Activated effector memory CD4-positive, alpha-beta T cell treated with Interleukin-2 at 50 U/mL for 16 hours (primary cell): Measurements from ENCODE around the gene BIRC2.

Source experiments
- DNase-seq: peaks from one replicate; pipeline ENCODE4 v3.0.0-alpha.2; 2020

The BIRC2 gene

DNA sequence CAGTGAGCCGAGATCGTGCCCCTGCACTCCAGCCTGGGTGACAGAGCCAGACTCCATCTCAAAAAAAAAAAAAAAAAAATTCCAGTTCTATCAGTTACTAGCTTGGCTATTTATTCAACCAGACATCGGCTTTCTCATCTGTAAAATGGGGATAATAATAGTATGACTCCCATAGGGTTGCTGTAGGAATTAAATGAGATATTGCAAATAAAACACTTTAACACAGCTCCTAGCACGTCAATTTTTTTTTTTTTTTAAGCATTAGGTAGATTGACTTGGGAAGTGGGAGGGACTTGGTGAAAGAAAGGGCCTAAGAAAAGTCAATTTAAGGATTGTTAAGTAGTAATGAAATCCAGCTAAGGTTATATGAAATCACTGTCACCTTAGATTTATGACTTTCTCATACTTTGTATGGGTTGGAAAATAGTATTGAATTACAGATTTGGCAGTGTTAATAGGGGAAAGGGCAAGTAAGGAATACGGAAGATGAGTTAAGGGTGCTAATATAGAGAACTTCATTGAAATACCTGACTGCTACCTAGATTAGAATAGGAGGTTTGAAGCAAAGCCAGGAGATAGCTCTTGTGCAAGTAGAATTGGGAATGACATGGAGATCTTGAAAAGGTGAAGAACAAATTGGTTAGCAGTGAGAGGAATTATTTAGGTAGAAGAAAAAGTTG, 28.8 kb downstream of the BIRC2 start:
- DNase-seq: no peak

DNA sequence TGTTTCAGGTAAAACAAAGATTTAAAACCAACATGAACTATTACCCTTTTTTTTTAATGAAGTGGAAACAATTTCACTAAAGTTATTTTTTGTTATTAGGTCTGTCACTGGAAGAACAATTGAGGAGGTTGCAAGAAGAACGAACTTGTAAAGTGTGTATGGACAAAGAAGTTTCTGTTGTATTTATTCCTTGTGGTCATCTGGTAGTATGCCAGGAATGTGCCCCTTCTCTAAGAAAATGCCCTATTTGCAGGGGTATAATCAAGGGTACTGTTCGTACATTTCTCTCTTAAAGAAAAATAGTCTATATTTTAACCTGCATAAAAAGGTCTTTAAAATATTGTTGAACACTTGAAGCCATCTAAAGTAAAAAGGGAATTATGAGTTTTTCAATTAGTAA, 30.9 kb downstream of the BIRC2 start:
- DNase-seq: no peak

DNA sequence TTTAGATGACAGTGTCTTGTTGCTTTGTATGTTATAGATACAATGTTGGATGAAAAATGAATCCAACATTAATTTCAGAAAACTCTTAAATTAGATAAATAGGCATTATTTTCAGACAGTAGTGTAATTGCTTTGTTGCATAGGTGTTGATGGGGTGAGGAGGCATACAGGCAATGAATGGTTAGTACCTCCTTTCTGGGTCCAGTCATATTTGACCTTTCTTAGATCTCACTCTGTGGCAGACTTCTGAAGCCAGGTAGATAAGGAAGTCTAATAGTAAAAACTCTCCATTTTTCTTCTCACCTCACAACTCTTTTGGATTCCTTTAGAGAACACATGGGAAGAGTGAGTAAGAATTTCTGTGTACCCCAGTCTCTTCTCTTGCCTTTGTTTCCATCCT, 31.8 kb downstream of the BIRC2 start:
- DNase-seq: no peak

DNA sequence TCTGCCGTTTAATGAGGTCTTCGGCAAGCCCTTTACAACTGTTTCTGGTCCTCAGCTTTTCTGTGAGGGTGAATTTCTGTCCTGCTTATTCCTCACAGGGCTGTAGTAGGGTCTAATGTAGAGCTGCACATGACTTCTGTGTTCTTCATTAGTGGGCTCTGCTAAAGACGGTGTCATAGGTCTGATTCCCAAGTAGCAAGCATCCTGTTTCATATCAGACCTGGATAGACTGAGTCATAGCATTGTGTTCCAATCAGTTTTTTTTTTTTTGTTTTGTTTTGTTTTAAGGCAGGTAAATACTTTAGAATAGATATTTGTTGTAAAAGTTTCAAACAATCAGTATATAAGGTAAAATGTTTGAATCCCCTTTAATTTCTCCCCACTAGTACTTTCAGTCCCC, 35.4 kb downstream of the BIRC2 start:
- no peak for DNase-seq

DNA sequence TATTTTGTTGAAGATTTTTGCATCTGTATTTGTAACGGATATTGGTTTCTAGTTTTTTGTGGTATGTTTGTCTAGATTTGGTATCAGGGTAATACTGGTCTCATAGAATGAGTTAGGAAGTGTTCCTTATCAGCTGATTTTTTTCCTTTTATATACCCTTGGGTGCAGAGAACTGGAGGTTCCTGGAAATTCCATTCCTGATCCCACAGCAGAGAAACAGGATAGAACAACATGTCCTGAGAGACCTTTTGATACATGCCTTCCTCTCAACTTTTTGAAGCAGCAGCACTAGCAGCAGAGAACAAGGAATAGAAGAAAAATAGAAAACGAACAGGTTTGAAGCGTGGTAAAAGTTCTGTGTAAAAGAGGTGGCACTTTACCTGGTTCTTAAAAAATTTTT, 36.8 kb downstream of the BIRC2 start:
- no peak for DNase-seq

DNA sequence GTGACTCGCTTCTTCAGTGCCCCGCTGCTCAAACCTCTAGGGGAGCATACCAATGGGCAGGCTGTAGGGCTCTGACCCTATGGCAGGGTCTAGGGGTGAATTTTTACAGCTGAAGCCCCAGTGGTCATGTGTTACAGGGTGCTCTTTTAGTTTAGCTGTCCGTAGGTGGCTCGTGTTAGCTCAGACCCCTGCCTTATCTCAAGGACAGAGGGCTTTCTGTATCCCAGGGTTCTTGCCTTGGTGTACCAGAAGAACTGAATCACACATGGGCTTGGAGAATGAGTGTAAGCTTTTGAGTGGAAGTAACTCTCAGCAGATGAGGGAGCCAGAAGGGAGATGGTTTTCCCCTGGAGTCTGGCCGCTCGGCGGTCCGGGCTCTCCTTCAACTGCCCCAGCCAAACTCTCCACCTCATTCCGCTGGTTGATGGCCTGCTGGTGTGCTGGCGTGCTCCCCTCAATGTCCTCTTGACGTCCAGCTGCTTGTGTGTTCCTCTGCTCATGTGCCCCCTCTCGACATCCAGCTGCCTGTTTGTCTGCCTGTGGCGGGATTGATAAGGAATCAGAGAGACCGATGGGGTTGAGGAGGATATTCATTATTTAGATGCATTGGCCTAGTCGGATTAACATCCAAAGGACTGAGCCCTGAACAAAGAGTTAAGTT, 37.5 kb downstream of the BIRC2 start:
- DNase-seq: no peak

DNA sequence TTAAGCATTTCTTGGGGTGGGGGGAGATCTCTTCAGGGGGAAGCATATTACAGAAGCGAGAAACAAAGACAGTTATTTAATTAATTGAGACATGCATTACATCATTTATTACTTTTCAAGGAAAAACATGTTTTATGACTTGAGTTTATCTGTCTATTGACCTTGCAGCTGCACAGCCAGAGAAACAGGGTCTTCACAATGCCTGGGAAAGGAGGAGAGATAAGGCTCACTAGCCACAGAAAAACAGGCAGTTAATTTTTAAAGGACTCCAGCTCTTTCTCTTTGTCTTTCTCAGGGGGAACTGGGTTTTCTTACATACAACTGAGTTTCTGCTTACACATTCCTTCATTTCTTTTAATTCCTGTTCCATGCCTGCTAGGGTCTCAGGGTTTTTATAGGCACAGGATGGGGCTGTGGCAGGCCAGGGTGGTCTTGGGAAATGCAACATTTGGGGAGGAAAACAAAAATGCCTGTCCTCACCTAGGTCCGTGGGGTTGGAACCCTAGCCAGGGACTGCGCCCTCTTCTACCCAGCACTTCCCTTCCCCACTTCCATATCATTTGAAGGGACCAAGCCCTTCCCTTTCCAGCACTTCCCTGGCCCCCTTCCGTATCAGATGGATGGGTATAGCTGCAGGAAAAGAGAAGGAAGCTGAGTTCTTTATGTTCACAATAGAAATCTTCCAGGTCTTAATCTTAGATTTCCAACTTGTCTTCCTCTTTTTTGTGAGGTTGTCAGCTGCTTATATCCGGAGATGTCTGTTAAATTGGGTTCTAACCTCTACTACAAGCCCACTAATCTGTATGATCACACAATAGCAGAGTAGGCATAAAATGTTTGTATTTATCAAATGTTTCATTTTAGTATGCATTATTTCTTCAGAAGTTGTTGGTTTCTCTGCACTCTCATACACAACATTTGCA, 38.3 kb downstream of the BIRC2 start:
- DNase-seq: no peak

DNA sequence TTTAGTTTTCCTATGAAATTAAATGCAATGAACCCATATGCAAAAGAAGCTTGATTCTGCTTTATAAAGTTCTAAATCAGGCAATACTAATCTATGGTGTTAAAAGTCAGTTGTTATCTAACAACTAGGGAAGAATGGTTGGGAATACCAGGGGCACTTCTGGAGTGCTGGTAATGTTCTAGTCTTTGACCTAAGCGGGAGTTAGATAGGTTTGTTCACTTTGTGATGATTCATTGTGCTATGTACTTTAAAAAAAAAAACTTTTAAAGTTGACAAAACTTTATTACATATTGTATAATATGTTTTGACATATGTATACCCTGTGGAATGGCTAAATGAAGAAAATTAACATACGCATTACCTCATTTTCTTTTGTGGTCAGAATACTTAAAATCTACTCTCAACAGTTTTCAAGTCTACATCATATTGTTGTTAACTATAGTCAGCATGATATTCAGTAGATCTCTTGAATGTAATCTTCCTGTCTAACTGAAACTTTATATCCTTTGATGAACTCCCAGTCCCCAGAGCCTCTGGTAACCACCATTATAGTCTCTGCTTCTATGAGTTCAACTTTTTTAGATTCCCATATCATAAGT, 39.2 kb downstream of the BIRC2 start:
- no peak for DNase-seq

DNA sequence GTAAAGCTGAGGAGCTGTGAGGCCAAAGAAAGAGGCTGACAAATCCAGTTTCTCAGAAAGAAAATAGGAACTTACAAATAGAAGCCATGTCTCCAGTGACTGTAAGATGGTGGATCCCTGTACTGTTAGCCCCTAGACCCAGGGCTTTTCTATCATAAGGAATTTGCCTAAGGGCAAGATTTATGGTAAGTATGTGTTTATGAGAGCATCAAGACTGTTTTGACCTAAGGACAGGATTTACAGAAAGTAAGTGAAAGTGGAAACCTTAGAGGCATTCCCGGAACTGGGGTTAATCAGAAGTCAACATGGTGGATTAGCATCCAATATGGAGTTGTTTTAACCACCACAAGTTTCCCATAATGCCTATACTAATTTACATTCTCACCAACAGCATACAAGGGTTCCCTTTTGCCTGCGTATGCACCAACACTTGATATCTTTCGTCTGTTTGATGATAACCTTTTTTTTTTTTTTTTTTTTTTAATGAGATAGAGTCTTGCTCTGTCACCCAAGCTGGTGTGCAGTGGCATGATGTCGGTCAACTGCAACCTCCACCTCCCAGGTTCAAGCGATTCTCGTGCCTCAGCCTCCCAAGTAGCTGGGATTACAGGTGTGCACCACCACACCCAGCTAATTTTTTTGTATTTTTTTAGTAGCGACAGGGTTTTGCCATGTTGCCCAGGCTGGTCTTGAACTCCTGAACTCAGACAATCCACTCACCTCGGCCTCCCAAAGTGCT, 40.2 kb downstream of the BIRC2 start:
- no peak for DNase-seq

DNA sequence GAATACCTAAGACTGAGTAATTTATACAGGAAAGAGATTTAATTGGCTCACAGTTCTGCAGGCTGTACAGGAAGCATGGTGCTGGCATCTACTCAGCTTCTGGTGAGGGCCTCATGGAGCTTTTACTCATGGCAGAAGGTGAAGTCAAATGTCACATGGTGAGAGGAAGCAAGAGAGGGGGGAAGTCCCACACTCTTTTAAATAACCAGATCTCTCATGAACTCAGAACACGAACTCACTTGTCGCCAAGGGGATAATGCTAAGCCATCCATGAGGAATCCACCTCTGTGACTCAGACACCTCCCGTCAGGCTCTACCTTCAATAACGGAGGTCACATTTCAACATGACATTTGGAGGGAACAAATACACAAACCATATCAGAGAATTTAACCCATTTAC, 42.2 kb downstream of the BIRC2 start:
- DNase-seq: no peak

DNA sequence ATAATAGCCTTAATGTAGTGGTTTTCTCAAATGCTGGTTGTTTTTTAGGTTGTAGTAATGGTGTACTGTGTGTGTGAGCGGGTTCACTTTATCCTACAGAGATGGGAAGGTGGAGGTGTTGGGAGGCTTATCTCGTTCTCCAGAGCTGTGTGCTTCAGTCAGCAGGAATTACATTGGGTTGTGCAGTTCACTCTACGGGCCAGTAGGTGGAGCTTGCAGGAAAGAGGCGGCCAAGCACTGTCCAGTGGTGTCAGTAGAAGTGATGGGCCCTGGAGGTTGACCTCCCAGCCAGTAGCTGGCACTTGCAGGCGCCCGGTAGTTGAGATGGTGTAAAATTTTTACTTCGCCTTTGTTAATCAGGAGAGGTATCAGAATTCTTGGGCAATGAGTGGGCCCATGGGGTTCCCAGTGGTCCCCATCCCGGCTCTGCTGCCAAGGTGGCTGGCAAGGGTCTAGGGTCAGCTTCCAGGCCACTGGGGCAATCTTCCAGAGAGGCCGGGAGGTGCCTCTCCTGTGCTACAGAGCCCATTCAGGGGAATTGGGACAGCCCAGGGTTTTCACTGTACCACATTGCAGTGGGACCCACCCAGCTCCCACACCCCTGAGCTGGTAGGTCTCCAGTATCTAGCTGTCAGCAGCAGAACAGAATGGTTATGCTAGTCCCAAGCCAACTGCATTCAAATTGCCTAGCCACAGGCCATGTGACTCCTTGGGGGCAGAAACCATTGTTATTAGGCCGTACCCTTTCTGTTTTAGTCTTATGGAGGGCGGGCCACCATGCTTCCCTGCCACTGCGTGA, 43.9 kb downstream of the BIRC2 start:
- DNase-seq: peak; percentile 23

DNA sequence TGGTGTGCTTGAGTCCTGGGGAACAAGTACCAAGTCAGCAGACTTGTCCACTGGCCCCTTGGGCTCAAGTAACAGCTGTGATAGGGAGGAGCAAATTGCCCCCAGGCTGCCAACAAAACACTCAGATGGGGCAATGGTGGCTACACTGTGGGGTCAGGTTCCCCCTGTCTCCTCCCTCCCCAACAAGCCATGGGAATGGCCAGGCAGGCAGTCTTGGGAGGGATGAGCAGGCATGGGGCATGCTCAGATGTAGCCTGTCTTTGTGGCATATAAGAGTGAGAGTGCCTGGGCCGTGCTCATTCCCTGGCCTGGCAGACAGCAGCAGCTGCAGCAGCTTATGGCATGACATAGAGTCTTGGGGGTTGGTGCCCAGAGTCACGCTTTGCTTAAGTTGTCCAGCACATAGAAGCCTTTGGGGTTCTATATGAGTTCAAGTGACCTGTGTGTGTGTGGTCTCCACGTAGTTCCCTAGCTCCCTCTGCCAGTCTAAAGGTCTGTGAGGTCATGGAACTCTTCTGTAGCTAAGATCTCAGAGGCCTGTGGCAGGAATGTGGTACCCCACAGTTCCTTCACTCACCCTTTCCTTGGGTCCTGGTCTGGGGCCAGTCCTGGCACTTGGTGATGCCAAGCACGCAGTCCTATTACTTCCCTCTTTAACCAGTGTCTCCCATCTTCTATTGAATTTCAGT, 44.7 kb downstream of the BIRC2 start:
- no peak for DNase-seq

DNA sequence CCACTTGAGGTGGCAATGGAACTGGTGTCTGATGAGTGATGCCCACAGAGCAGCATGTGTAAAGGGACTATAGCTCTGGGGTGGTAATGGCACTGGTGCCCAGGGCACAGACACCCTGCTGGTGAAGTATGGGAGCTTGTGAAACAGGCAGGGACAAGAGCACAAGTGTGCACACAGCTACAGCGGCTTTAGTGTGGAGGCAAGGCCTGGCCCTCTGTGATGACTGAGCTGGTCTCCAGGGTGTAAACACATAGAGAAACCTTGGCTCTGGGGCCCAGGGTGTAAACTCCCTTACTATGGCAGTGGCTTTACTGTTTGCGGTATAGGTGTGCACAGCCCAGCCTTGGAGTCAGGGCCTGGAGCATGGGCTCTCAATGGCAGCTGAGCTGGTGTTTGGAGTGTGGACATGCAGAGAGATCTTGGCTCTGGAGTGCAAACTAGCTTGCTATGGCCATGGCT, 46.3 kb downstream of the BIRC2 start:
- no peak for DNase-seq

DNA sequence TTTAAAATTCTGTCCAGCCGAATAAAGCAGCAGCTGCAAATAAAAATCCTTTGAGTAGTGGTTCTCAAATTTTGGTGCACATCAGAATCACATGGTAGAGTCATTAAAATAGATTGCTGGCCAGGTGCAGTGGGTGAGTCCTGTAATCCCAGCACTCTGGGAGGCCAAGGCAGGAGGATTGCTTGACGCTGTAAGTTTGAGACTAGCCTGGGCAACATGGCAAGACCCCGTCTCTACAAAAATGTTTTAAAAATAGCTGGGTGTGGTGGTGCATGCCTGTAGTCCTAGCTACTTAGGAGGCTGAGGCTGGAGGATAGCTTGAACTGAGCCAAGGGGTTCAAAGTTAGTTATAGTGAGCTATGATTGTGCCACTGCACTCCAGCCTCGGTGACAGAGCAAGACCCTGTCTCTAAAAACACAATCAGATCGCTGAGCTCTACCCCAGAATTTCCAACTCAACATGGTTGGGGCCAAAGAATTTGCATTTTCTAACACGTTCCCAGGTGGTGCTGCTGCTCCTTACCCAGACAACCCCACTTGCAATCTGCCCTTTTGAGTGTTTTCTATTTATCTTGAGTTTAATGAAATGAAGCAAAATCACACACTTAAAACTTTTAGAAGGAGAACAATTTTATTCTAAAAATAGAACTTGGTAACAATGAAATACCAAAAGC, 48.8 kb downstream of the BIRC2 start:
- no peak for DNase-seq

DNA sequence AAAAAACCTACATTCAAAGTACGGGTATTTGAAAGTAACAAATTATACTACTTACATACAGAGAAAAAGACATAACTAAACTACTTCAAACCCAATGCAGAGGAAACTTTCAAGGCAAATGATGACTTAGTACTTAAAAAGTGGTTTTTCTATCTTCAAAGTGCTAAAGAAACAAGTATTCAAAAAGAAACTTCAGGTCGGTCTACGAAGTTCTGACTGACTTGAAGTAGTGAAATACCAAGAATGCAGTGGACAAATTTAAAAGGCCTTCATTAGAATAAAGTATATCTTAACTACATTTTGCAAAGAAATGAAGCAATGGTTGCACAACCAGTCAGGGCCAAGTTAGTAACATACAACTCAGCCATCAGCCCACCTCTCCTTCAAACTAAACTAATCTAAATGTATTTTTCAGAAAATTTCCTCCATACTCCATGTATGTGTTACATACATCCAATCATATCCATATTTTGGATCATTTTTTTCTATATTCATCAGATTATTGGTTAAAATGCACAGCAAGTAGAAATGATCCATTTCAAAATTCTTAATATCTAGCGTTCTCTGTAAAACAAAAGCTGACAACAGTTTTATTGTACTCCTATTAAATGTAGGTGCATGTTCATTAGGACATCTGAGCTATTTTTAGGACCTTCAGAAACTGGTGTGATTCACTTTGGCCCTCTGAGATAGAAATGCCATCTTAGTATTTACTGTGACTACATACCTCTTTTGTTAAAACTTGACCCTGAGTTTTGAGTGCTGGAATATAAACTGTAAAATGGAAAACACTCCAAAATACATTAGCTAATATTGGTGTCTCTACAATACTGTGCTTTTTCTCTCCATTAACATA, 49.9 kb downstream of the BIRC2 start:
- DNase-seq: no peak

DNA sequence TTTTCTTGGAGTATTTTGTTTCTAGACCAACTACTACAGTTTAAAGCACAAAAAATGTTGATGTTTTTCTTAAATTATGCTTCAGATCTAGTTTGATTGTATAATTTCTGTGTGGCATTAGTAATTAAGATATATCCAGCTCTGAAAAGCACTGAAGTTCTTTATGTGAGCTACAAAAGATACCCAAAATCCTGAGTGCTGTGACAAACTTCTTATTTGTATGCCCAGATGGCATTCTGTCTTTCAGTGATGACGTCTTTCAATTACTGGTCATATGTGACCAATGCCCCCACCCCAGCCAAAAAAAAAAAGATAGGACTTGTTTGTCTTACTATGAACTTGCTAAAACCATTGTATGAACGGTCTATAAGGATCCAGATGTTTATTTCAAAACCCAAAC, 51.3 kb downstream of the BIRC2 start:
- no peak for DNase-seq

DNA sequence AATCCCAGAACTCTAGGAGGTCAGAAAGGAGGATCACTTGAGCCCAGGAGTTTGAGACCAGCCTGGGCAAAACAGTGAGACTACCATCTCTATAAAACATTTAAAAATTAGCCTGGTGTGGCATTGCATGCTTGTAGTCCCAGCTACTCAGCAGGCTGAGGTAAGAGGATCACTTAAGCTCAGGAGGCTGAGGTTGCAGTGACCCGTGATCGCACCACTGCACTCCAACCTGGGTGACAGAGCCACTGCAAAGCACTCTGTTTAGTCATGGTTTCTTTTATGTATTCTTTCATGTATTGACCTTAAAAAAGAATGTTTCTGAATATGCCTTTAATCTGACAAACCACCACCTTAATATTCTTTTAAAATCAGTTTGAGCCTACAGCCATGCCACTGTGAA, 52.2 kb downstream of the BIRC2 start:
- no peak for DNase-seq

DNA sequence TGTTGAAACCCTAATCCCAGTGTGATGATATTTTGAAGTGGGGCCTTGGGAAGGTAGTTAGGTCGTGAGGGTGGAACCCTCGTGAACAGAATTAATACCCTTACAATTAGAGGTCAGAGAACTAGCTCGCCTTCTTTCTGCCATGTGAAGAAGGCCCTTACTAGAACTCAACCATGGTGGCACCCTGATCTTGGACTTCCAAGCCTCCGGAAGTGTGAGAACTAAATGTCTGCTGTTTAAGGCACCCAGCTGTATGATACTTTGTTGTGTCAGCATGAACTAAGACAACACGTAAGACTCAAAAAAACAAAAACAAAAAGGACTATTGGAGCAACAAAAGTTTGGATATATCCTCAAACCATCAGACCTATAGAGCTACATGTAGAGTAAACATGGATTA, 53.6 kb downstream of the BIRC2 start:
- DNase-seq: no peak

DNA sequence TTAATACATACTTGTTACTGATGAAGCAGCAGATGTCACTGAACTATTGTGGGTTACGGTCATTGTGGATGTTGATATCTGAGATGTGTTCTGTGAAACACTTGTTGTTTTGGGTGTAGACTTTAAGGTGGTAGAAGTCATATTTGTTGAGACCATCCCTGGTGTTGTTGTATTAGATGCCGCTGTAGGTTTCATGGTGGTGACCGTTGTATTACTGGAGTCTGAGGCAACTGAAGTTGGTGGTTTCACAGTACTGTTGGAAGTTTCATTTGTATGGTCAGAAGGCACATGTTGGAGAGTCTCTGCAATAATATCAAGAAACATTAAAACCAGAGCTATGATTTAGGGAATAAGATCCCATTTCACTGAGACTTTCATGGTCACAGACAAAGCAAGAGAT, 54.9 kb downstream of the BIRC2 start:
- no peak for DNase-seq

DNA sequence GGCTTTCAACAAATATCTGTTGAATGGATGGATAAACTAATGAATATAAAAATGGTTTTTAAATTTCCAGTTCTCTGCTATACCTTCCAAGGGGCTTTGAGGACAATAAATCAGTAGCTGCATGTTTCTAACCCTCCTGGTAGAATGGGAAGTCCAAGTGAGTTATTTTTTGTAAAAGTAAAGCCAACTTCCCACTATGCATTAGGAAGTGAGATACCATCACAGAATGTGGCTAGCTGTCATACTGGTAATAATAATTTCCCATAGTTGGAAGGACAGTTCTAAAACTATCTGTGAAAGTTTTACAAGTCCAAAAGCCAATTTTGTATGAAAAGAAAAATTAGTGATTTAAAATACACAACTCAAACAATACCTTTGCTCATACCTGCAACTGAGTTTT, 55.5 kb downstream of the BIRC2 start:
- no peak for DNase-seq
